Testis (tissue), 2 donors: ENCODE data around the gene B3GNT3.

Experiments
- CTCF ChIP-seq, 3 experiments: fragments of 450-650 bp in 2 of 3; fragments of 200-600 bp in 1 of 3; sonication (generic) in 1 of 3; IDR thresholded peaks; one replicate each; pipeline ENCODE4 v1.5.1; 2016 to 2019; ENCODE audit warnings: antibody characterized with exemption in 3 of 3, mild to moderate bottlenecking in 2 of 3, moderate library complexity in 1 of 3
- POLR2A ChIP-seq: fragments of 450-650 bp; IDR thresholded peaks from one replicate; pipeline ENCODE4 v1.6.1; 2017; ENCODE audit warnings: antibody characterized with exemption, mild to moderate bottlenecking, moderate library complexity

GRCh38 chr19:17796013-17796837, 1.3 kb downstream of the B3GNT3 start:
- no peak for TF ChIP-seq CTCF (IDR thresholded peaks at IDR 0.05)
- no peak for TF ChIP-seq POLR2A
